Measurements from ENCODE around the gene CHCHD6.

CHCHD6 gene

DNA sequence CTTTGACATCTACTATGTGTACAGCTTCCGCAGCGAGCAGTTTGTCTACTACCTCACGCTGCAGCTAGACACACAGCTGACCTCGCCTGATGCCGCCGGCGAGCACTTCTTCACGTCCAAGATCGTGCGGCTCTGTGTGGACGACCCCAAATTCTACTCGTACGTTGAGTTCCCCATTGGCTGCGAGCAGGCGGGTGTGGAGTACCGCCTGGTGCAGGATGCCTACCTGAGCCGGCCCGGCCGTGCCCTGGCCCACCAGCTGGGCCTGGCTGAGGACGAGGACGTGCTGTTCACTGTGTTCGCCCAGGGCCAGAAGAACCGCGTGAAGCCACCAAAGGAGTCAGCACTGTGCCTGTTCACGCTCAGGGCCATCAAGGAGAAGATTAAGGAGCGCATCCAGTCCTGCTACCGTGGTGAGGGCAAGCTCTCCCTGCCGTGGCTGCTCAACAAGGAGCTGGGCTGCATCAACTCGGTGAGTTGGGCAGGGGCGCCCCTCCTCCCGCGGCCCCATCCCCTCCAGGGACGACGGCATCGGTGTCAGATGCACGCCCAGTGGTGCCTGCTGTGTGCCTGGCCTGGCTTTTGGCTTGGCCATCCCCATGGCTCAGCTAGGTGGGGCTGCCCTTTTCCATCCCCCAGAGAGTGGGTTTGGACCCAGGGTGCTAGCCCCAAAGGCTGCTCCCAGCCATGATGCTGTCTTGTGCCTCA, 285.4 kb downstream of the CHCHD6 start:
- DNase-seq (ENCODE audit: low read depth in 2 of 2, low spot score in 1 of 2) = no peak

GRCh38 chr3:126990024-126990700, 286.1 kb downstream of the CHCHD6 start:
- DNase-seq (ENCODE audit: low read depth in 2 of 2, low spot score in 1 of 2) = no peak

- DNase-seq (ENCODE audit: low read depth in 2 of 2, low spot score in 1 of 2) = no peak
Observed at GRCh38 chr3:126990890-126991289, 286.9 kb downstream of the CHCHD6 start.

DNA sequence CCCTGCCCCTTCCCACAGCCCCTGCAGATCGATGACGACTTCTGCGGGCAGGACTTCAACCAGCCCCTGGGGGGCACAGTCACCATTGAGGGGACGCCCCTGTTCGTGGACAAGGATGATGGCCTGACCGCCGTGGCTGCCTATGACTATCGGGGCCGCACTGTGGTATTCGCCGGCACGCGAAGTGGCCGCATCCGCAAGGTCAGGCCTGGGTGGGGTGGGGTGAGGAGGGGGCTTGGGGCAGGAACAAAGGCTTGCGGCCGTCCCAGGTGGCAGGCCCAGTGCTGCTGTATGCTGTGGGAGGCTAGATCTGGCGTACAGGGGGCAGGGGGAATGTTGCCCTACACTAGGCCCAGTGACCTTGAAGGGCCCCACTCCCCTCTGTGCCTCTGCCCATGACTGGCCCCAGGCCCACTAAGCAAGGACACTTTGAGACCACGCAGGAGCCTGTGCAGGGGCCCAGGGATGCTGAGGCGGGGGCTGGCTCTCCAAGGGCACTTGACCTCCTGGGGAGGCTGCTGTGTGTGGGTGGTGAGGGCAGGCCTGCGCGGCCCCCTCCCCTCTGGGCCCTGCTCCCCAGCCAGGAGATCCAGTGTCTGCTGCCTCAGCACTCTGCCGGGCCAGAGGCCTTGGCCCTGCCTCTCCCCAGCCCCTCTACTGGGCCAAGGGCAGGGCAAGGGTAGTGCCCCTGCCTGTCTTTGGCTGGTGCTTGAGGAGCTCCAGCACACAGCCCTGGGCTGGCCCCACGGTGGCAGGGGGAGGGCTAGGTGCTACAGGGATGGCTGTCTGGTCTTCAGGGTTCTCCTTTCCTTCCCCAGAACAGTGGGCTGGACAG, 287.5 kb downstream of the CHCHD6 start:
- no peak for DNase-seq (ENCODE audit: low read depth in 2 of 2, low spot score in 1 of 2)

DNA sequence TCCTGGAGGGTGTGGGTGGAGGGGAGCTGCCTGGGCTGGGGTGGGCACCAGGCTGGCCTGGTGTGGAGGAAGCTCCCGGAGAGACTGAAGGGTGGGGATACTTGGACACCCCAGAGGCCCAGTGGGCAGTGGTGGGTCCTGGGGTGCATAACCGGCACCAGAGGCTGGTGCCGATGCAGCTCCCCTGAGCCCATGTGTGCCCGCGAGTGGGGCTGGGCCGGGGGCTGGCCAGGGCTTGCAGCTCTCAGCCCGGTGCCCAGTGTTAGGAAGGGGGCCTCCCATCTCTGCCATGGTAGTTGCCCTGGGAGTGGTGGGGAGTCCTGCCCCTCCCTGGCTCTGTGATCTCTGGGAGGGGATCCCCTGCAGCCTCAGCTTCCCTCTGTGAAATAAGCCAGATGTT, 288.2 kb downstream of the CHCHD6 start:
- no peak for DNase-seq (ENCODE audit: low read depth in 2 of 2, low spot score in 1 of 2)

DNA sequence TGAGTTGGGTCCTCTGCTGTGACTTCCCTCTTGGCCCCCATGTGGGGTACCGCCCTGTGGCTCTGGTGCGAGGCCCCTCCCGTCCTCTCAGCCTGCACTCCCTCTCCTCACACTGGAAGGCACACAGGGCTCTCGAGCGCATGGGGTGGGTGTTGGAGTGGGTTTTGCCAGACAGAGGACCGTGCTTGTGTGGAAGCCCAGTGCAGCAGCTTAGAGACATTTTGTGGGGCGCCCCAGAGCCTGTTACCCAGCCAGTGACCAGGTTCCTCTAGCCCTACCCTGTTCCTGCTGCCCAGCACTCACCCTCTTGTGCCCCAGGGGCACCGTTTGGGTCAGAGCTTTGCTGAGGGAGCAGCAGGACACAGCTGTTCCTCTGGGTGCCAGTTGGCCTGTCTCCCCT, 288.7 kb downstream of the CHCHD6 start:
- DNase-seq (ENCODE audit: low read depth in 2 of 2, low spot score in 1 of 2) = no peak

DNA sequence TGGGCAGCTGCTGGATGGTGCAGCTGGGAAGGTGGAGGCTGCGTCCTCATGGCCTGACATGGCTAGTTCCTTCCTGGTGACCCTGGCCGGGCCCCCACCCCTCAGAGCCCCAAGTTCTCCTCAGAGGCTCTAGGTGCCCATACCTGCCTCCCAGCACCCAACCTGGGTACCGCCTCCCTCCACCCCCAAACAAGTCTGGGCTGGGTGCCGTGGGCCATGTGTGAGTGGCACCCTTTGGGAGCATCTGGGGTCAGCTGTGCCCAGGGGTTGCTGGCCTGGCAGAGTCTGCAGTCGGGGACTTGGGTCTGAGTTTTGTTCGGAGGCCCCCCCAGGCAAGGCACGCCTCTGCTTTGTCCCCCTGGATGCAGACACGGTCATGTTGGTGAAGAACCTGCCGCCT, 289.4 kb downstream of the CHCHD6 start:
- DNase-seq (ENCODE audit: low read depth in 2 of 2, low spot score in 1 of 2) = no peak

DNA sequence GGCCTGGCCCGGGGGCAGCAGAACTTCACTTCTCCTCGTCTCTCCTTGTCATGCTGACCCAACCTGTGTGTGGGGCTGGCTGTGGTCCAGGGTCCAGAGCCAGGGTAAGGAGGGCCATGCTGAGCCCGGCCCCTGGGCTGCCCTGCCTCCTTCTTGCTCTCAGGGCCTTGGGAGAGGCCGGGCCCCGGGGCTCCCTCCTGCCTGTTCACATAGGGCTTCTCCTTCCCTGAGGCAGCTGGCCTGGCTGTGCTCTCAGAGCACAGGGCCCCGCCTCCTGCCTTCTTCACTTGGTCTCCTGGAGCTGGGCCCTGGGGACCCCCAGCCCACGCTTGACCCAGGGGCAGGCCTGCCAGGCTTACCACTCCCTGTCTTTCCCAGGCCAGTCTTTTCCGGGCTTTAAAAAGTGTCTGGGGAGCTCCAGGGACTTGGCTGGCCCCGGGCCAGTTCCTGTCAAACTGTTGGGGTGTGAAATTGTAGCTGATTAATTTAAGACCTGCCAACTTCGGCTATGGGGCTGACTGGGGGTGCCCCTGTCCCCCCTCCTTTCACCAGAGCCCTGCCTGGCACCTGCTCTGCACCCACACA, 290.7 kb downstream of the CHCHD6 start:
- no peak for DNase-seq (ENCODE audit: low read depth in 2 of 2, low spot score in 1 of 2)

DNA sequence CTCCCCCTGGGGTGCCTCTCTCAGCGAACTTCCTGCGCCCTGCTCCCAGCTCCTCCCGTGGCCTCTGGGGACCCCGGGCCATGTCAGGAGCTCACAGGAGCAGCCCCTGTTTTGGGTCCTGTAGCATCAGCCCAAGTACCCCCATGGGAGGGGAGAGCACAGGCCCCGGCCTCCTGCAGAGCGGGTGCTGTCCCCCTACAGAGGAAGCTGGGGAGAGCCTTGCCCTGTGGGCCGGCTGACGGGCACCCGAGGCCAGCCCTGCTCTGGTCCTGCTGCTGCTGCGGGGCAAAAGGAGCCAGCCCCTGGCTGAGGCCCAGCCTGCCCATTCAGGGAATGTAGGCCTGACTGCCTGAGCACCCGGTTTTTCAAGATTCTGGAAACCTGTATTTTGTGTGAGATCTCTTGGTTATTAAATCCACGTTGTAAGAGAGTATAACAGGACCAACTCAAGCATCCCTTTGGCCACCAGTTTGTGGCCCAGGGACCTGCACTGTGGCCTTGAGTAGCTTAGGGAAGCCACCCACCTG, 291.3 kb downstream of the CHCHD6 start:
- no peak for DNase-seq (ENCODE audit: low read depth in 2 of 2, low spot score in 1 of 2)

- DNase-seq (ENCODE audit: low read depth in 2 of 2, low spot score in 1 of 2) = no peak
Observed at GRCh38 chr3:126995926-126996512, 292.0 kb downstream of the CHCHD6 start.

DNA sequence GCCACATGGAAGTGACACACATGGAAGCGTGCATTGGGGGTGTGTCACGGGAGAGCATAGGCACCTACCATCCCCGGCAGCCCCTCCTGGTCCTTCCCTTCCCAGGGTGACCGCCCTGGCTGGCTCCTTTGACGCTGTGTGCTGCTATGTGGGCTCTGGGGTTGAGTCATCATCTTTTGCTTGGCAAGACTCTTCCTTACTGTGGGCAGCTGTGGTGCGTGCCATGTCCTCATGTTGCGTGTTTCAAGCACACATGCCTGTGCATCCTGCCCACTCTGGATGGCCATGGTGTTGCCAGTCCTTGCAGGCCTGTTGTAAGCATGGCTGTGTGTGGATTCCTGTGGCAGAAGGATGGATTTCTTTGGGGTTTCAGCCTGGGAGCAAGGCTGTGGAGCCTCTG, 292.9 kb downstream of the CHCHD6 start:
- DNase-seq (ENCODE audit: low read depth in 2 of 2, low spot score in 1 of 2) = no peak

DNA sequence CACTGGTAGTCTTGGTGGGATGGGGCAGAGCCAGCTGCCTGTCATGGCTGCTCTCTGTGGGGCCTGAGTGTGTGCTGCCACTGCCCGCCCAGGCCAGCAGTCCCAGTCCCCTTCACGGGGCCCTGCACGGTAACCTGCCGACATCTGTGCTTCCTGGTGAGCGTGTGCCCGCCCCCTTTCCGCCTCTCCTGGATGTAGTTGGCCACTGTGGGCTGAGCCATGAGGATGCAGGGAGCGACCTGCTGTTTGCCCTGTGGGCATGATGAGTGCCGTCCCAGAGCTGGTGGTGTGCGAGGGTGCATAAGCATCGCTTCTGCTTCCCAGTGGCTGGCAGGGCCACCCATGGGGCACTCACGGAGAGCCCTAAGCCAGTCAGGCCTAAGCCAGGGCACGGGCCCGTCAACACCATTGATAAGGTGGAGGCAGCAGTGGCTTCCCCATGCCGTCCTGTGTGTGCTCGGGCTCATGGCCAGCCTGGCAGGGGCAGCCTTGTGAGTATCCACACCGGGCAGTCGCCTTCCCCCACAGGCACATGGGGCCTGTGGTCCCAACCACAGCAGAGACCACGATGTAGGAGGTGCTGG, 293.5 kb downstream of the CHCHD6 start:
- DNase-seq (ENCODE audit: low read depth in 2 of 2, low spot score in 1 of 2) = no peak

DNA sequence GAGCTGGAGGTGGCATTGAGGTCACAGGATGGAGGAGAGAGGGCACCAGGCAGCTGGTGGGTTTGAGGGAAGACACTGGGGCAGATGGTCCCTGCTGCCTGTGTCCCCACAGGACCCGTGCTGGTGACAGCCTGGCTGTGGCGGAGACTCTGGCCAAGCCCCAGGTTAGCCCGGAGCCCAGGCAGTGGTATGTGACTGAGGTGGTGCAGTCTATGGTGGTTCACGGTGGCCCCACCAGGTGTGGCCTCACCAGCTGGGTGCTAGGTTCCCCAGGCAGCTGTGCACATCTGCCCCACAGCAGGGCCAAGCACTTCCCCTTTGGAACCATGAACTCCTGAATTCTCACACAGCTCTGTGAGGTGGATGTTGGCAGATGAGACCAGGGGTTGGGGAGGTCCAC, 294.3 kb downstream of the CHCHD6 start:
- DNase-seq (ENCODE audit: low read depth in 2 of 2, low spot score in 1 of 2) = no peak

- DNase-seq (ENCODE audit: low read depth in 2 of 2, low spot score in 1 of 2) = no peak
Observed at GRCh38 chr3:126998728-126999127, 294.7 kb downstream of the CHCHD6 start.

DNA sequence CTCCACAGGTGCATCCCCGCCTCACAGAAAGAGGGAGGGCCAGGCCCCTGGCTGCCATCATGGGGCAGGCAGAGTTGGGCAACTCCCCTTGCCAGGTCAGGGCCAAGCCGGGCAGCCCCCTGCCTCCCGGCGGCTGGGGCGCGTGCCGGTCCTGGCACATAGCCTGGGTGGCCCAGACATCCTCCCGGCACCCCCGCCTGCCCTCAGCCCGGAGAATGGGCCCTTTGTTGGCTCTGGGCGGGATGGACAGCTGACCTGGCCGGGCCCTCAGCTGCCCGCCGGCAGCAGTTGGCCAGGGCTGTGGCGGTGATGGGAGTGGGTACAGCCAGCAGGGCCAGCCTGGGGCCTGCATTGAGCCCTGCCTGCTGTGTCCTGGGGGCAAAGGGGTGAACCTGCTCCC, 295.3 kb downstream of the CHCHD6 start:
- DNase-seq (ENCODE audit: low read depth in 2 of 2, low spot score in 1 of 2) = no peak

DNA sequence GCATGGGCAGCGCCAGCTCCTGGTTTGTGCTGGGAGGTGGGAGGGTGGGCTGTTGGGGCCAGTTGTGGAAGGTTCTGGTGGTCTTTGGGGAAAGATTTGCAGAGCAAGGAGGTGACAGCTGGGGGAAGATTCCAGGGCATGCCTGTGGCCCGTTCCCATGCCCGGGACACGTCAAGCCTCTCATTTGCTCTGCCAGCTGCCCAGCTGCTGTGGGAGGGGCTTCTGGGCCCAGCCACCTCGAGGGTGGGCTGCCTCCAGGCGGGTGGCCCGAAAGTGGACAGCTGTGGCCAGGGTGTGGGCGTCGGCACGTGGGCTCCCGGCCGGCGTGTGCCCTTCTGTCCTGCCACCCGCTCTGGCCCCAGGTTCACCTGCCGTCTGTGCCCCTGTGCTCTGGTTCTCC, 296.1 kb downstream of the CHCHD6 start:
- no peak for DNase-seq (ENCODE audit: low read depth in 2 of 2, low spot score in 1 of 2)

- no peak for DNase-seq (ENCODE audit: low read depth in 2 of 2, low spot score in 1 of 2)
Observed at GRCh38 chr3:127000761-127001160, 296.7 kb downstream of the CHCHD6 start.

DNA sequence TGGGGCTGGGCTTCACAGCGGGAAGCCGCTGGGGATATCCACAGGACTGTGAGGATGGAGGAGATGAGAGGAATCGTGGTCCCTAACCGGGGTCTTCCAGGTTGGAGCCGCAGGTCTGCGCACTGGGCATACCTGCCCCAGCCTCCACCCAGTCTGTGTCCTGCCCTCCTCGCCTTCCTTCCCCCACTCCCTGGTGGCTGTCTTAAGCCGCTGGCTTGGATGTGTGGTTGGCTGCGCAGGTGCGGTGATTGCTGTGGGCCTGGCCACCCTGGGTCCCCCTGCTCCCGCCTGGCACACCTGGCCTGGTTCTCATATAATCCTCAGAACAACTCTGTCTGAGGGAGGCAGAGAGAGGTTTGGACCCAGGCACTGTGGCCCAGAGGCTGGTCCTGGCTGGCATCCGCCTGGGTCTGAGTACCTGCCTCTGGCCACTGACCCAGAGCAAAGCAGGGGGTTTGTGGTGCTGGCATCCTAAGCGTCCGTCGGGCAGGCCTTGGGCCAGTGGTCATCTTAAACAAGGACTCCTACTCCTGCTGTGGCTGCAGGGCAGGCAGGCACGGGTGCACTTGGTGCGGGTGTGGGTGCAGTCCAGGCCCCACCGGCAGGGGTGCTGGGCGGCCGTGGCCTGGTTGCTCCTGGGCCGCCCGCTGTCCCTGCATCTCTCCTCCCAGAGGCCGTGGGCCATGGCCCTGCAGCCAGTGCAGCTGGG, 297.6 kb downstream of the CHCHD6 start:
- no peak for DNase-seq (ENCODE audit: low read depth in 2 of 2, low spot score in 1 of 2)

GRCh38 chr3:127002195-127003174, 298.4 kb downstream of the CHCHD6 start:
- DNase-seq (ENCODE audit: low read depth in 2 of 2, low spot score in 1 of 2) = no peak
